GM13977 (cell line): ENCODE results near the gene ACSS1.

Experiments
- DNase-seq: peaks from one replicate; pipeline ENCODE4 v3.0.0; 2012; ENCODE audit warnings: low spot score
- CTCF ChIP-seq: IDR thresholded peaks from 2 replicates; pipeline ENCODE4 v1.5.1; 2012; ENCODE audit warnings: mild to moderate bottlenecking, control low read depth; ENCODE audit not compliant: insufficient read depth; ENCODE audit errors: extremely low read depth, missing control alignments
- in situ Hi-C: fragments of 300-500 bp; cut with MboI; formaldehyde crosslinking; loops from one replicate; pipeline ENCODE4 v1.12.0; 2022; ENCODE audit warnings: low sequenced_read_pairs, low pct_unique_long_range_greater_than_20kb, mixed read lengths, inconsistent platforms; ENCODE audit not compliant: unreplicated experiment

Gene ACSS1

DNA sequence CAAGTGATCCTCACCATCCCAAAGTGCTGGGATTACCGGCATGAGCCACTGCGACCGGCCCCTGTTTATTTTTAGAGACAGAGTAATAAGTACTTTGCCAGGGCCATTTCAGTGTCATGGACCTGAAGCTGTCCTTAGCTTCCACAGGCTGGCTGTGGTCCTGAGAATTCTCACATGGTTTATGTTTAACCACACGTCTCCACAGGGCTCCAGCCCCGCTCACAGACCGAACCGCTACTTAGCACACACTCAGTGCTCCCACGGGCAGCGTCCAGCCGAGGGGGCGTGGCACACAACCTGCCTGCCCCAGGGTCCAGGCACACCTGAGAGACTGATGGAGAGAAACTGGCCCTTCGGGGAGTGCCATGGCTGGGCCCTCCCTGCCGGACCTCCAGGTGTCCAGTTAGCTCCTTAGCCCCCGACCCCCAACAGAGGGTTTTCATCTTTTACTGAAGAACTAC is 11.7 kb downstream of the ACSS1 start:
- no peak for TF ChIP-seq CTCF
- no peak for DNase-seq
- in situ Hi-C loops, result no loop called here

DNA sequence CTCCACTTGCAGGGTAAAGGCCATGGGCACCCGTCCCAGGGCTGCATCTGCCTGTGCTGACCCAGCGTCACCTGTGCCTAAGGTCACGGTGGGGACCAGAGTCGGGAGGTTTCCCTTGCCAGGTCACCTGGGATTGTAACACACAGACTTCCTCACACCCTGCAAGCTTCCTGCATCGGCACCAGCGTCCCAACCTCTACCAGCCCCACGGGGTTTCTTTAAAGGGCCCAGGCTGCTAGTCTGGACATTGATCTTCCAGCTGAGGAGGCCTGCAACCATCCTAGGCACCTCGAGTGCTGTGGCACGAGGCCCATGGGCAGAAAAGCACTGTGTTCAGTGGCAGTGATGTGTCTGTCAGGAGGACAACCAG is 12.6 kb downstream of the ACSS1 start:
- no peak for TF ChIP-seq CTCF
- in situ Hi-C loops, result no loop called here

GRCh38 chr20:25044660-25045342 is 13.1 kb downstream of the ACSS1 start:
- in situ Hi-C loops, result no loop called here
- TF ChIP-seq CTCF, result no peak
- DNase-seq, result no peak

More for the DNA sequence above, 12.6 kb downstream of the ACSS1 start:
- DNase-seq, result no peak

- no peak for DNase-seq
- TF ChIP-seq CTCF, result no peak
- in situ Hi-C loops, result no loop called here
Observed at GRCh38 chr20:25044261-25044560, 13.7 kb downstream of the ACSS1 start.

GRCh38 chr20:25043499-25044260 is 14.3 kb downstream of the ACSS1 start:
- no peak for TF ChIP-seq CTCF
- no peak for DNase-seq
- in situ Hi-C loops, result no loop called here

DNA sequence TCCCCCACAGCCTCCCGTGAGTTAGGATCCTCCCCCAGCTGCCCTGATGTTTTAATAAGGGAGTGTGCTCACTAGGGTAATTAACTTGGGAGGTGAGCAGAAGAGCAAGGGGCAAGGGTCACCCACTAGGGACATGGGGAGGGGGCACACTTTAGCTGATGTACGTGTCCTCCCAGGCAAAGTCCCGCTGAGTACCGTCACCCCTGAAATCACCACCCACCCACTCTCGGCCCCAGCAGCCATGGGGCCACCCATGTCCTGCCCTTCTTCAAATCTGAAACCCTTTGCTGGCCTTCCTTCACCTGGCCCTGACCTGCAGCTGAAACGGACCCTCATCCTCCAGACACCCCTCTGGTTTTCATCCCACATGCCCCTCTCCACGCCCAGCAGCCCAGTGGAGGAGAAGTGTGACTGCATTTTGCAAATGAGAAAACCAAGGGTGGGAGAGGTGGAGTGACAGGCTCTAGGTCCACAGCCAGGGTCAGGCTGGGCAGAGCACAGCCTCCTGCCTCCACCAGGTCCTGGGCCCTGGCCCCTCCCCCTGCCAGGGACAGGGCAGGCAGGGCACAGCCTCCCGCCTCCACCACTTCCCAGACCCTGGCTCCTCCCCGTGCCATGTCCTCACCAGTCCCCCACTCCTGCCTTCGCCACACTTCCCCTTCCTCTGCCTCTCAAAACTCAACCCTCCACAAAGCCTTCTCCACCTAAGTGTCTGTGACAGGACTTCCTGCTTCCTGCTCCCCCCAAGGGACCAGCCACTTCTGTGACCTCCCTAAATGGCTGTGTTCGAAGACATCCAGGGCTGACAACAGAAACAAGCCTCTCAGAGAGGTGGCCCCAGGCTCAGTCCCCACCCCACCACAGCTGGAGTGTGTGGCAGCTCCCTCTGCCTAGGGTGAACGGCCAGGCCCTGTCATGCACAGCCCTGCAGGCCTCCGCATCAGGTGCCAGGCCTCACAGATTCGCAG is 15.1 kb downstream of the ACSS1 start:
- TF ChIP-seq CTCF, result no peak
- in situ Hi-C loops, result no loop called here
- DNase-seq, result peak; percentile 81
